ENCODE measurements around the gene IGF1R. TPM values are rescaled to one million over a fixed set of nuclear protein-coding genes. Genes with fewer than 3 reads are reported as not detected.

IGF1R gene
- total RNA-seq, 2 donors from 2014 or later: 32.1 to 64.1 TPM

GRCh38 chr15:98898122-98898521 is 249.8 kb downstream of the IGF1R start:
- Histone ChIP-seq H3K36me3 (peaks cover 9% of the 10 kb centered on the region), H3K4me1 (peaks cover 0 to 27% of the 10 kb centered on the region in 2 donors), H3K9me3 (no peaks in the 10 kb centered on the region), H3K27me3 (no peaks in the 10 kb centered on the region), H3K4me3 (no peak overlapping the region), H3K27ac (peak overlapping the region; percentile 61 to 65)
- DNase-seq (ENCODE audit: low spot score): no peak
- TF ChIP-seq CTCF (IDR thresholded peaks at IDR 0.05): no peak

GRCh38 chr15:98899272-98900021 is 251.1 kb downstream of the IGF1R start:
- DNase-seq (ENCODE audit: low spot score): no peak
- Histone ChIP-seq H3K4me3 (no peak overlapping the region), H3K36me3 (peaks cover 9% of the 10 kb centered on the region), H3K27ac (peak overlapping the region; percentile 22 to 56), H3K27me3 (no peaks in the 10 kb centered on the region), H3K9me3 (no peaks in the 10 kb centered on the region), H3K4me1 (peaks cover 0 to 31% of the 10 kb centered on the region in 2 donors)
- no peak for TF ChIP-seq CTCF (IDR thresholded peaks at IDR 0.05)

GRCh38 chr15:98900356-98900755 is 252.0 kb downstream of the IGF1R start:
- Histone ChIP-seq H3K4me1 (peaks cover 0 to 40% of the 10 kb centered on the region in 2 donors), H3K4me3 (no peak overlapping the region), H3K27ac (peak overlapping the region in 1 of 2 donors; percentile 56), H3K36me3 (peaks cover 9% of the 10 kb centered on the region), H3K9me3 (no peaks in the 10 kb centered on the region), H3K27me3 (no peaks in the 10 kb centered on the region)
- TF ChIP-seq CTCF (IDR thresholded peaks at IDR 0.05): no peak
- DNase-seq (ENCODE audit: low spot score): no peak

GRCh38 chr15:98901434-98902072 is 253.2 kb downstream of the IGF1R start:
- no peak overlapping the region for H3K4me3 ChIP-seq
- H3K9me3 ChIP-seq: no peaks in the 10 kb centered on the region
- H3K27me3 ChIP-seq: no peaks in the 10 kb centered on the region
- H3K36me3 ChIP-seq: peaks cover 9% of the 10 kb centered on the region
- no peak for TF ChIP-seq CTCF (IDR thresholded peaks at IDR 0.05)
- peak overlapping the region in 1 of 2 donors; percentile 13 for H3K27ac ChIP-seq
- no peak for DNase-seq (ENCODE audit: low spot score)
- peaks cover 0 to 41% of the 10 kb centered on the region in 2 donors for H3K4me1 ChIP-seq

GRCh38 chr15:98902931-98903330 is 254.6 kb downstream of the IGF1R start:
- H3K4me3 ChIP-seq: no peak overlapping the region
- peak overlapping the region in 1 of 2 donors; percentile 3 for H3K27ac ChIP-seq
- no peaks in the 10 kb centered on the region for H3K36me3 ChIP-seq
- H3K27me3 ChIP-seq: no peaks in the 10 kb centered on the region
- DNase-seq (ENCODE audit: low spot score): no peak
- no peak for TF ChIP-seq CTCF (IDR thresholded peaks at IDR 0.05)
- peaks cover 0 to 52% of the 10 kb centered on the region in 2 donors for H3K4me1 ChIP-seq
- H3K9me3 ChIP-seq: no peaks in the 10 kb centered on the region

All from right atrium auricular region (tissue), 2 donors.